IMR-90 (cell line): ENCODE measurements around the gene PEAK1. TPM values are rescaled to one million over a fixed set of nuclear protein-coding genes. Genes with fewer than 3 reads are reported as not detected.

ENCODE experiments used
- ATAC-seq: fragments of 200-7000 bp; cut with Tn5 transposase; 2 replicates; pipeline ENCODE4 v1.9.1; 2020; ENCODE audit warnings: low read depth, mild to moderate bottlenecking, moderate library complexity
- BruUV-seq: library from RNA; stranded (reverse); fragments of 400-500 nt; replicated peaks from 2 replicates; lab custom pipeline; 2021; lab: Mats Ljungman, UMichigan
- CTCF ChIA-PET: fragments of 300-600 bp; formaldehyde crosslinking; extraction: SDS; loops from one replicate; lab custom pipeline; 2021; ENCODE audit warnings: antibody characterized with exemption; lab: Yijun Ruan, JAX
- POLR2A ChIA-PET: fragments of 300-600 bp; sonication (Branson Sonifier 250); formaldehyde crosslinking; loops from one replicate; lab custom pipeline; 2022; ENCODE audit warnings: antibody characterized with exemption; ENCODE audit not compliant: unreplicated experiment; lab: Charles Lee
- DNase-seq: peaks from one replicate; pipeline ENCODE4 v3.0.0; 2013
- H2AFZ ChIP-seq: replicated peaks from 2 replicates; pipeline ENCODE3; 2013; ENCODE audit warnings: low read length, mild to moderate bottlenecking; ENCODE audit not compliant: poor library complexity
- H2AK5ac ChIP-seq: 2 replicates; pipeline ENCODE4 v1.6.1; 2013; ENCODE audit warnings: low read depth, low read length, inconsistent platforms
- H2AK9ac ChIP-seq: replicated peaks from 2 replicates; pipeline ENCODE3; 2013; ENCODE audit warnings: mild to moderate bottlenecking, low read depth, low read length, moderate library complexity; ENCODE audit not compliant: poor library complexity
- H2BK120ac ChIP-seq: 2 replicates; pipeline ENCODE4 v1.6.1; 2013; ENCODE audit warnings: low read depth, low read length, inconsistent platforms
- H2BK15ac ChIP-seq: 3 replicates; pipeline ENCODE4 v1.6.1; 2013; ENCODE audit warnings: low read depth, low read length, inconsistent platforms
- H2BK20ac ChIP-seq: 2 replicates; pipeline ENCODE4 v1.6.1; 2013; ENCODE audit warnings: low read depth, mild to moderate bottlenecking, inconsistent platforms, low read length, moderate library complexity
- H2BK5ac ChIP-seq: 2 replicates; pipeline ENCODE4 v1.6.1; 2013; ENCODE audit warnings: mild to moderate bottlenecking, low read depth, low read length, inconsistent platforms; ENCODE audit not compliant: poor library complexity, severe bottlenecking
- H3K14ac ChIP-seq: replicated peaks from 2 replicates; pipeline ENCODE4 v1.6.1; 2013; ENCODE audit warnings: low read depth, low read length, inconsistent platforms
- H3K18ac ChIP-seq: 2 replicates; pipeline ENCODE4 v1.6.1; 2013; ENCODE audit warnings: low read depth, low read length, control low read depth
- H3K23ac ChIP-seq: 2 replicates; pipeline ENCODE4 v1.6.1; 2013; ENCODE audit warnings: low read depth, low read length, inconsistent platforms
- H3K27ac ChIP-seq: 2 replicates; pipeline ENCODE4 v1.5.1; 2013; ENCODE audit warnings: mild to moderate bottlenecking, control low read depth, low read length; ENCODE audit not compliant: insufficient read depth
- H3K27me3 ChIP-seq: 2 replicates; pipeline ENCODE4 v1.6.1; 2013; ENCODE audit warnings: low read length; ENCODE audit not compliant: control insufficient read depth, insufficient read depth
- H3K36me3 ChIP-seq: 2 replicates; pipeline ENCODE4 v1.6.1; 2013; ENCODE audit warnings: low read length, mixed read lengths; ENCODE audit not compliant: control insufficient read depth, insufficient read depth
- H3K4ac ChIP-seq: 2 replicates; pipeline ENCODE4 v1.6.1; 2013; ENCODE audit warnings: low read depth, low read length, inconsistent platforms
- H3K4me1 ChIP-seq: 2 replicates; pipeline ENCODE4 v1.6.1; 2013; ENCODE audit warnings: low read length, mixed read lengths; ENCODE audit not compliant: control insufficient read depth, insufficient read depth
- H3K4me2 ChIP-seq: 2 replicates; pipeline ENCODE4 v1.6.1; 2013; ENCODE audit warnings: low read depth, mild to moderate bottlenecking, control low read depth, low read length, moderate library complexity
- H3K4me3 ChIP-seq: 2 replicates; pipeline ENCODE4 v1.5.1; 2013; ENCODE audit warnings: low read depth, mild to moderate bottlenecking, control low read depth, low read length, moderate library complexity; ENCODE audit not compliant: insufficient read depth
- H3K56ac ChIP-seq: 2 replicates; pipeline ENCODE4 v1.6.1; 2013; ENCODE audit warnings: low read length, inconsistent platforms; ENCODE audit not compliant: insufficient read depth; ENCODE audit errors: extremely low read depth
- H3K79me1 ChIP-seq, 2 experiments: 2 replicates each; pipeline ENCODE4 v1.6.1; 2013; ENCODE audit warnings: low read length in 2 of 2, inconsistent platforms in 1 of 2, low read depth in 1 of 2
- H3K9ac ChIP-seq: 2 replicates; pipeline ENCODE4 v1.6.1; 2013; ENCODE audit warnings: low read depth, low read length, control low read depth
- H3K9me1 ChIP-seq: 2 replicates; pipeline ENCODE4 v1.6.1; 2013; ENCODE audit warnings: low read length, inconsistent platforms; ENCODE audit not compliant: insufficient read depth
- H3K9me3 ChIP-seq: 2 replicates; pipeline ENCODE4 v1.6.1; 2013; ENCODE audit warnings: low read length; ENCODE audit not compliant: control insufficient read depth, insufficient read depth
- H4K20me1 ChIP-seq: 2 replicates; pipeline ENCODE4 v1.6.1; 2013; ENCODE audit warnings: low read length, inconsistent platforms; ENCODE audit not compliant: insufficient read depth
- H4K5ac ChIP-seq: 2 replicates; pipeline ENCODE4 v1.6.1; 2013; ENCODE audit warnings: mild to moderate bottlenecking, low read depth, low read length, control low read depth
- H4K8ac ChIP-seq, 2 experiments: 2 replicates each; pipeline ENCODE4 v1.6.1; 2013; ENCODE audit warnings: low read depth in 2 of 2, low read length in 2 of 2, control low read depth in 1 of 2, inconsistent platforms in 1 of 2
- H4K91ac ChIP-seq: 2 replicates; pipeline ENCODE4 v1.6.1; 2013; ENCODE audit warnings: low read depth, low read length, inconsistent platforms; ENCODE audit not compliant: insufficient read depth
- BHLHE40 ChIP-seq: fragments of 150-350 bp; IDR thresholded peaks from 2 replicates; pipeline ENCODE4 v1.6.1; 2016; ENCODE audit warnings: mild to moderate bottlenecking, low read depth, low read length
- CHD1 ChIP-seq: IDR thresholded peaks from 2 replicates; pipeline ENCODE4 v1.6.1; 2012; ENCODE audit warnings: low read depth, low read length, improper control_type of control experiment
- ELK1 ChIP-seq: fragments of 150-350 bp; IDR thresholded peaks from 2 replicates; pipeline ENCODE4 v1.6.1; 2016; ENCODE audit warnings: low read depth, mild to moderate bottlenecking, low read length, moderate library complexity, borderline replicate concordance
- MAZ ChIP-seq: IDR thresholded peaks from 2 replicates; pipeline ENCODE4 v1.6.1; 2012; ENCODE audit warnings: low read depth, mild to moderate bottlenecking, low read length, improper control_type of control experiment, moderate library complexity, borderline replicate concordance
- NFE2L2 ChIP-seq: fragments of 150-350 bp; IDR thresholded peaks from 2 replicates; pipeline ENCODE4 v1.6.1; 2016; ENCODE audit warnings: low read depth, mild to moderate bottlenecking, low read length
- RCOR1 ChIP-seq: IDR thresholded peaks from 2 replicates; pipeline ENCODE4 v1.6.1; 2012; ENCODE audit warnings: mild to moderate bottlenecking, low read length, improper control_type of control experiment; ENCODE audit not compliant: insufficient replicate concordance
- RFX5 ChIP-seq: IDR thresholded peaks from 2 replicates; pipeline ENCODE4 v1.8.0; 2012; ENCODE audit warnings: low read depth, mild to moderate bottlenecking, low read length, moderate library complexity
- SMC3 ChIP-seq: fragments of 150-350 bp; IDR thresholded peaks from 2 replicates; pipeline ENCODE4 v1.6.1; 2016; ENCODE audit warnings: low read depth, mild to moderate bottlenecking, antibody characterized with exemption, low read length, moderate library complexity
- WGBS, 2 experiments: methylation state at CpG; one replicate each; pipeline versions ENCODE4 v1.1.5 to v1.1.7; 2013; ENCODE audit warnings: missing lambda C conversion rate in 2 of 2; ENCODE audit not compliant: insufficient read length in 1 of 2; ENCODE audit errors: extremely low coverage in 2 of 2; 5-methylcytosine and 5-hydroxymethylcytosine counted together
- dilution Hi-C: fragments of 300-500 bp; cut with HindIII; formaldehyde crosslinking; loops from one replicate; pipeline ENCODE4 v1.14.3; 2018; ENCODE audit warnings: low sequenced_read_pairs; ENCODE audit not compliant: unreplicated experiment
- in situ Hi-C: fragments of 300-500 bp; cut with MboI; formaldehyde crosslinking; loops from 3 replicates; pipeline ENCODE4 v1.14.3; 2019; ENCODE audit warnings: low sequenced_read_pairs, inconsistent platforms, mixed read lengths
- intact Hi-C: fragments of 100-400 bp; cut with micrococcal nuclease; formaldehyde crosslinking; loops from 2 replicates; pipeline ENCODE4 v1.10.0; 2022
- polyA plus RNA-seq, 3 experiments: library from polyadenylated mRNA; depleted of rRNA; stranded (reverse); fragments of >200 nt; gene quantifications; 2 replicates each; pipeline ENCODE4 v1.2.3, GENCODE V29; 2012; ENCODE audit warnings: low replicate concordance in 1 of 3
- total RNA-seq: library from RNA; depleted of rRNA; stranded (reverse); fragments of >200 nt; gene quantifications from 2 replicates; pipeline ENCODE4 v1.2.3, GENCODE V29; 2012
- TF ChIP-seq, protein P1 (sequence below): fragments of 150-350 bp; IDR thresholded peaks from 2 replicates; pipeline ENCODE4 v1.6.1; 2017; ENCODE audit warnings: mild to moderate bottlenecking, antibody characterized with exemption, low read length, low read depth

The PEAK1 gene
- total and polyA plus RNA-seq, 2 of the 4 experiments (the other 2 are of a cell fraction) = 21.5 to 43.9 TPM

DNA sequence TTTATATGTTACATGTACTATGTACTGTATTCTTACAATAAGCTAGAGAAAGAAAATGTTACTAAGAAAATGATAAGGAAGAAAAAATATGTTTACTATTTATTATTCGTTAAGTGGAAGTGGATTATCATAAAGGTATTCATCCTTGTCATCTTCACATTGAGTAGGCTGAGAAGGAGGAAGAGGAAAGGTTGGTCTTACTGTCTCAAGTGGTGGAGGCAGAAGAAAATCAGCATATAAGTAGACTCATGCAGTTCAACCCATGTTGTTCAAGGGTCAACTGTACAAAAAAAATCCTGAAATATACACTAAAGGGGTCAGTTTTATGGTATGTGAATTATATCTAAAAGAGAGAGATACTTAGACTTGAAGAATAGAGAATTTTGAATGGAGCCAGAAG, 6.5 kb upstream of the PEAK1 start:
- intact Hi-C loops = no loop called here

More for the DNA sequence above, 6.5 kb upstream of the PEAK1 start:
- no peak overlapping the region for H3K23ac ChIP-seq
- no CpG with 5 or more reads among the region's 1 CpG for WGBS, 2 experiments
- TF ChIP-seq MAZ = no peak
- no peak for TF ChIP-seq SMC3
- no peak for TF ChIP-seq RCOR1
- TF ChIP-seq RFX5 = no peak
- TF ChIP-seq BHLHE40 = no peak
- TF ChIP-seq CHD1 = no peak
- no peak for TF ChIP-seq ELK1
- TF ChIP-seq, protein P1, sequence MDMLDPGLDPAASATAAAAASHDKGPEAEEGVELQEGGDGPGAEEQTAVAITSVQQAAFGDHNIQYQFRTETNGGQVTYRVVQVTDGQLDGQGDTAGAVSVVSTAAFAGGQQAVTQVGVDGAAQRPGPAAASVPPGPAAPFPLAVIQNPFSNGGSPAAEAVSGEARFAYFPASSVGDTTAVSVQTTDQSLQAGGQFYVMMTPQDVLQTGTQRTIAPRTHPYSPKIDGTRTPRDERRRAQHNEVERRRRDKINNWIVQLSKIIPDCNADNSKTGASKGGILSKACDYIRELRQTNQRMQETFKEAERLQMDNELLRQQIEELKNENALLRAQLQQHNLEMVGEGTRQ = no peak
- TF ChIP-seq NFE2L2 = no peak
- no peaks in the 10 kb centered on the region for H3K27me3 ChIP-seq
- DNase-seq = no peak
- peaks cover 14 to 42% of the 10 kb centered on the region in 2 experiments for H3K79me1 ChIP-seq
- no peak overlapping the region for H3K4me2 ChIP-seq
- no peak for ATAC-seq
- H3K14ac ChIP-seq = no peak overlapping the region
- no peak overlapping the region for H2BK20ac ChIP-seq
- H3K9me1 ChIP-seq = no peaks in the 10 kb centered on the region
- H3K4me1 ChIP-seq = no peaks in the 10 kb centered on the region
- no peak overlapping the region for H2AFZ ChIP-seq
- ChIA-PET CTCF (no interaction called here), POLR2A (no interaction called here)
- H2BK5ac ChIP-seq = no peak overlapping the region
- peaks cover 24% of the 10 kb centered on the region for H4K20me1 ChIP-seq
- no peak overlapping the region for H3K27ac ChIP-seq
- no peak overlapping the region for H3K18ac ChIP-seq
- no TSS peak for BruUV-seq
- no peak overlapping the region for H4K91ac ChIP-seq
- no peak overlapping the region for H4K8ac ChIP-seq
- no peak overlapping the region for H4K5ac ChIP-seq
- H3K9ac ChIP-seq = no peak overlapping the region
- H2BK120ac ChIP-seq = no peak overlapping the region
- no peak overlapping the region for H2AK5ac ChIP-seq
- in situ Hi-C loops (no loop called here), dilution Hi-C loops (no loop called here)
- H3K36me3 ChIP-seq = no peaks in the 10 kb centered on the region
- H3K9me3 ChIP-seq = no peaks in the 10 kb centered on the region
- no peak overlapping the region for H3K4me3 ChIP-seq
- no peak overlapping the region for H3K4ac ChIP-seq
- H2AK9ac ChIP-seq = no peak overlapping the region
- no peak overlapping the region for H3K56ac ChIP-seq
- no peak overlapping the region for H2BK15ac ChIP-seq
